Stimulated activated CD4-positive, alpha-beta T cell treated with anti-CD3 and anti-CD28 coated beads, Interleukin-4, amount 100 ng/mL, for 4 hours (primary cell): ENCODE data around the gene TFCP2L1.
A peak's percentile ranks its signal among the peaks of the same experiment; 100 is the strongest.
"Not testable (repeated sequence)": the region's sequence is repeated elsewhere in the genome, so short reads cannot be mapped to it uniquely, and the experiment has no call there.

Source experiments
- DNase-seq, 2 experiments: peaks; one replicate each; pipeline ENCODE4 v3.0.0-alpha.2; 2020

The TFCP2L1 gene, protein sequence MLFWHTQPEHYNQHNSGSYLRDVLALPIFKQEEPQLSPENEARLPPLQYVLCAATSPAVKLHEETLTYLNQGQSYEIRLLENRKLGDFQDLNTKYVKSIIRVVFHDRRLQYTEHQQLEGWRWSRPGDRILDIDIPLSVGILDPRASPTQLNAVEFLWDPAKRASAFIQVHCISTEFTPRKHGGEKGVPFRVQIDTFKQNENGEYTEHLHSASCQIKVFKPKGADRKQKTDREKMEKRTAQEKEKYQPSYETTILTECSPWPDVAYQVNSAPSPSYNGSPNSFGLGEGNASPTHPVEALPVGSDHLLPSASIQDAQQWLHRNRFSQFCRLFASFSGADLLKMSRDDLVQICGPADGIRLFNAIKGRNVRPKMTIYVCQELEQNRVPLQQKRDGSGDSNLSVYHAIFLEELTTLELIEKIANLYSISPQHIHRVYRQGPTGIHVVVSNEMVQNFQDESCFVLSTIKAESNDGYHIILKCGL

DNA sequence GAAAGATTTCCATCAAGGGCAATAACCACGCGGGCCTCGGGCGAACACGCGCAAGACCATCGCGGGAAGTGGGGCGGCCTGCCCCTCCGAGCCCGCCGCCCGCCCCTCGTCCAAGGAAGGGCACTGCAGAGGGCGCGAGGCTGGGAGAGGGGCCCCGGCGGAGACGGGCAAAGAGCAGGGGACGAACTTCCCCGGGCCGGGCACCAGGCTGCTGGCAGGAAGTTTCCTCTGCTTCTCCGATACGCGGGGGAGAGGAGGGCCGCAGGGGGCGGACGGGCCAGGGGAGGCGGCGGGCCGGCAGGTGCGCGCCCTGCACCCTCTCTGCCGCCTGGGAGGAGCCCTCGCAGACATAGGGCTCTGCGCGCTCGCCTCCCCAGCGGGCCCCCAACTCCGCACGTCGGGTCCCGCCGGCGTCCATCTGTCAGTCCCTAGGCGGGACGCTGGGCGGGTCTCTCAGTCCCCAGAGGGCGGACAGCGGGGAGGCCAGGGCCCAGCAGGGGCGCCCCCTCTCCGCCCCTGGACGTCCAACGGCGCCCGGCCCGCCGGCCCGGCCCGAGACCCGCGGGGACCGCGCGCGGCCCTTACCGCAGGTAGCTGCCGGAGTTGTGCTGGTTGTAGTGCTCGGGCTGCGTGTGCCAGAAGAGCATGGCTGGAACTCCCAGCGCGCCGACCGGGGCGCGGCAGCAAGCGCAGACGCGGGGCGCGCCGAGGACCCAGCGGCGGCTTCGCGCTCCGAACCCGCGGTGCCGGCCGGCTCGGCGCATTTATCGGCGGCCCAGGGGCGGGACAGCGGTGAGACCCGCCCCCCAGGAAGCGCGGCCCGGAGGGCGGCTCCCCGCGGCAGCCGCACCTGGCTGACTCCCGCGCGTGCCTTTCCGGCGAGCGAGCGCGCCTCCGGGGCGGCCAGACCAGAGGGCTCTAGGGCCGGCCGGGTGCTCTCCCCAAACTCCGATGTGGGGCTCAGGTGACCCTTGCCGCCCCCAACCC, at the start of gene TFCP2L1:
Gene TFCP2L1, minus strand, starts transcription at position 740 of the 987 bp plus-strand sequence. Its CDS starts 93 bp downstream, at position 647.
- DNase-seq, result peak in 1 of 2 experiments; percentile 6

DNA sequence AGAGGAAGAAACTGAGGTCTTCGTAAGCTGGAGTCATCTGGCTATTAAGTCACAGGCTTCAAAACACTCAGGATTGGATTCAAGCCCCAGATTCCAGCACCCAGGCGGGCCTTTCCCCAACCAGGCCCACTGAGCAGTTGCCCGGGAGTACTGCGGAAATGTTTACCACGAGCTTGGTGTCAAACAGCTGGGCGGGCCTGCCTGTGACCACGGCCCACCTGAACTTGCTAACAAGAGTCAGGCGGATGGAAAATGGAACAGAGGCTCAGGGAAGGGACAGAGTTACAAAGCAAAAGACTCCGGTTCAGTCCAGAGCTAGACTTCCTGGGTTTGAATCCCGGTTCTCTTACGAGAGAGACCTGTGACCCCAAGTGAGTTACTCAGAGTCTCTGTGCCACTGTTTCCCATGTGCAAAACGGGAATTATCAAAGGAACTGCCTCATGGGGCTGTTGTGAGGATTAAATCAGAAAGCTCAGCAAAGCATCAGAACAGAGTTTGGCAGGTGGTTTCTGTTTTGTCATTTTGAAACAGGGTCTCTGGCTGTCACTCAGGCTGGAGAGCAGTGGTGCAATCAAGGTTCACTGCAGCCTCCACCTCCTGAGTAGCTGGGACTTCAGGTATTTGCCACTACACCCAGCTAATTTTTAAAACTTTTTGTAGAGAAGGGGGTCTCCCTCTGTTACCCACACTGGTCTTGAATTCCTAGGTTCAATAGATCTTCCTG, 49.0 kb upstream of the TFCP2L1 start:
- DNase-seq, result no peak

DNA sequence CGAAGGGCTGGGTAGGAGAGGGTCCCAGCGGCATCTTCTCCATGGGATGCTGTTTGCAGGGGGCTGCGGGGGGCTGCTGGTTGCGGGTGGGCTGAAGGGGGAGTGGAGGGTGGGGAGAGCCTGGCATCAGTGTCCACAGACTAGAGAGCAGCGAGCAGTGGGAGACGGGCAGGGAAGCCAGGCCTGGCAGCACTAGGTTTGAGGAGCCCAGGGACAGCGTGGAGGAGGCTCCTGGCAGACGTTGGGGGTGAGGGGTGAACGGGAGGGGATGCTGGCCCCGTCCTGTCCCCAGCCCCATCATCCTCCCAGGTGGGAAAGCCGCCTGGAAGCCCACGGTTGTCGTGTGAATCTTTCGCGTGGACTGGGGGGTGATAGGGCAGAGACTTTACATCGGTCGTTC, 48.2 kb upstream of the TFCP2L1 start:
- no peak for DNase-seq

DNA sequence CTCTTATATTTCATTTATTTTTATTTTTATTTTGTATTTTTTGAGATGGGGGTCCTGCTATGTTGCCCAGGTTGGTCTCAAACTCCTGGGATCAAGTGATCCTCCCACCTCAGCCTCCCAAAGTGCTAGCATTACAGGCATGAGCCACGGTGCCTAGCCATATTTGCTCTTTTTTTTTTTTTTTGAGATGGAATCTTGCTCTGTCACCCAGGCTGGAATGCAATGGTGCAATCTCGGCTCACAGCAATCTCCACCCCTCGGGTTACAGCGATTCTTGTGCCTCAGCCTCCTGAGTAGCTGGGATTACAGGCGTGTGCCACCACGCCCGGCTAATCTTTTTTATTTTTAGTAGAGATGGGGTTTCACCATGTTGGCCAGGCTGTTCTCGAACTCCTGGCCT, 46.3 kb upstream of the TFCP2L1 start:
- not testable (repeated sequence) for DNase-seq

DNA sequence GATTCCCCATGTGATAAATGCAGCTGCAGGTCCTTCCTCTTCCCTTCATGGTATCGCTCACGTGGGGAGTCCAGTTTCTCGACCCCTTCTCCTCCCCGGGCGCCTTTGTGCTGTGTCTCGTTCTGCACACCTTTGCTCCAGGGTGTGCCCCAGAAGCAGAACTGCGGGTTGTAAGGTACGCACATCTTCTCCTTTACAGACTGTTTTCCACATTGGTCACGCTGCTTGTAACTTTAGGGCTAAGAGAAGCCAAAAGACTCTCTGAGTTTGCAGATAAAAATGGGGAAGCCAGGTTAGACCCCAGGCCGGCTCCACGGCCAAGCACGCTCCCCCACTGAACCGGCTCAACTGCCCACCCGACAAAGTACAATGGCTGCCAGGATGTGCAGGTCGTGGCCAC, 45.9 kb upstream of the TFCP2L1 start:
- DNase-seq, result no peak

DNA sequence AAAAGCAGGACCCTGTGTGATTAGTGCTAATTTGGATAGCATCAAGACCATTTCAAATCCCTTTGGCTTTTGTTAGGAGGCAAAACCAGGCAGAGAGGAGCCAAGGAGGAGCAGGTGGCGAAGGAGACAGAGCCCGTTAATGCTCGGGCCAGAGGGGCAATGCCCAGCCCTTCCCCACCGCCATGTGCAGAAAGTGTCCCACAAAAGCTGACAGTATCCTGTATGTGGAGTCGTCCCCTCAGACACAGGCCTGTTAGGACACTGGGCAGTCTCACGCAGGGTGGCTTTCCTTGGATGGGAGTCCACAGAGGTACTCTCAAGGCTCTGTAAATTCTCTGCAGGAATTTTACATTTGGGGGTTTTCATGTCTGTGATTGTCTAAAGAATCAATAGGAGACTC, 44.8 kb upstream of the TFCP2L1 start:
- DNase-seq, result no peak

DNA sequence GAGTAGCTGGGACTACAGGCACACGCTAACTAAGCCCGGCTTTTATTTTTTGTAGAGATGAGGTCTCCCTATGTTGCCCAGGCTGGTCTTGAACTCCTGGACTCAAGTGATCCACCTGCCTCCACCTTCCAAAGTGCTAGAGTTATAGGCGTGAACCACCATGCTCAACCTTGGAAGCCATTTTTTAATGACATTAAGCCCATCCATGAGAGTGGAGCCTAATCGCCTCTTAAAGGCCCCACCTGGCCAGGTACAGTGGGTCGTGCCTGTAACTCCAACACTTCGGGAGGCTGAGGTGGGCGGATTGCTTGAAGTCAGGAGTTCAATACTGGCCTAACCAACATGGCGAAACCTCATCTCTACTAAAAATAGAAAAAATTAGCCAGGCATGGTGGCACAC, 41.6 kb upstream of the TFCP2L1 start:
- DNase-seq, result no peak

DNA sequence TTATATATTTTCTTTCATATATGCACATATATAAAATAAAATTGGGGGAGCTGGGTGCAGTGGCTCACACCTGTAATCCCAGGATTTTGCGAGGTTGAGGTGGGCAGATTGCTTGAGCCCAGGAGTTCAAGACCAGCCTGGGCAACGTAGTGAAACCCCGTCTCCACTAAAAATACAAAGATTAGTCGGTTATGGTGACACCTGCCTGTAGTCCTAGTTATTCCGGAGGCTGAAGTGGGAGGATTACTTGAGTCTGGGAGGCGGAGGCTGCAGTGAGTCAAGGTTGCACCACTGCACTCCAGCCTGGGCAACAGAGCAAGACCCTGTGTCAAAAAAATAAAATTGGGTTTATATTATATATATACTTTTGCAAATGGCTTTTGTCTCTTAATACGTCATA, 39.6 kb upstream of the TFCP2L1 start:
- DNase-seq, result no peak

DNA sequence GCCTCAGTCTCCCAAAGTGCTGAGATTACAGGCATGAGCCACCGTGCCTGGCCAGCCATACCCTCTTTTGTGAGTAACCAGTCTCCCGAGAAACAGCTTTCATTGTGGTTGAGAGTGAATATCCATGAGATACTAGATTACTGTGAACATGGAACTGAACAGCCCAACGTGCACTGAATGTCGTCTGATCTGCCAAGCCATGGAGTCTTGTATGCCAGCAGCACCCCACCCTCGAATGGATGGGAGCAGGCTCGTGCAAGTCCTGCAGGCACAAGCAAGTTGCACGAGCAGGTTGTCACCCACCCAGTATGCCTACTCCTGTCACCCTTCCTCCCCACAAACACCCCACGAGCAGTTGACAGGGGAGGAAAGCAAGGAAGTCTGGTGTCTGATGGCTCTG, 36.5 kb upstream of the TFCP2L1 start:
- DNase-seq, result no peak

DNA sequence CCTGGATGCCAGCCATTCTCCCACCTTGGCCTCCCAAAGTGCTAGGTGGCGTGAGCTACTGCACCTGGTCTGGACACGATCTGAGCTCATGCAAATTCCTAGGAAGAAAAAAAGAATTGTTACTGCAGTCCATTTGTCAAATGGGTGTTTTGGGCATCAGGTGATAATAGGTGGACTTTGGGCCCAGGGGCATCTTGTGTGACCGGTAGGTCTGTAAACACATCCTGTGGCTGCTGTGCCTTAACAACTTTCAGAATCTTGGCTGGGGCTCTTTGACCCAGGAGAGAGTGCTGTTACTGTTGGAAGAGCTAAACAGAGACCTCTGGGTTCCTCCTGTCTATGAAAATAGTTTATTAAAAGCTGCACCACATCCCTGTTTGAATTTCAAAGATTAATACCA, 34.9 kb upstream of the TFCP2L1 start:
- DNase-seq, result no peak

DNA sequence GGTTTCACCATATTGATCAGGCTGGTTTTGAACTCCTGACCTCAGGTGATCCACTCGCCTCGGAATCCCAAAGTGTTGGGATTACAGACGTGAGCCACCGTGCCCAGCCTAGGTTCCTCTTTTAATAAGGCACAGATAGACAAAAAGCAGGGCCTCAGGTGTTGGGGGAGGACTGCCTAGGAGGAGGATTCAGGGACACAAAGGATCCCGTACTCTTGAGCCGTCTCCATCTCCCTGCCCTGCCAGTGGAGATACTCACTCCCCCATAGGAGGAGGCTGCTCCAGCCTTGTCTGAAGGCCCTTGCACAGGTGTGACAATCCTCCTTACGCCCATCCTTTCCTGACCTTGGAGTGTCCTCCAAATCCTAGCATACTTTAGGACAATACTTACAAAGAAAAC, 32.0 kb upstream of the TFCP2L1 start:
- DNase-seq, result no peak

DNA sequence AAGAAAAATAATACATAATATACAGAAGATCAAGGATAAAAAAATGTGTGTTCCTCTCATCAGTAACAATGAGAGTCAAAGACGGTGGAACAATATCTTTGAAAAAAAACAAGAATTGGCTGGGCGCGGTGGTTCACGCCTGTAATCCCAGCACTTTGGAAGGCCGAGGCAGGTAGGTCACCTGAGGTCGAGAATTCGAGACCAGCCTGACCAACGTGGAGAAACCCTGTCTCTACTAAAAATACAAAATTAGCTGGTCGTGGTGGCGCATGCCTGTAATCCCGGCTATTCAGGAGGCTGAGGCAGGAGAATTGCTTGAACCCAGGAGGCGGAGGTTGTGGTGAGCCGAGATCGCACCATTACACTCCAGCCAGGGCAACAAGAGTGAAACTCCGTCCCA, 28.7 kb upstream of the TFCP2L1 start:
- not testable (repeated sequence) for DNase-seq

DNA sequence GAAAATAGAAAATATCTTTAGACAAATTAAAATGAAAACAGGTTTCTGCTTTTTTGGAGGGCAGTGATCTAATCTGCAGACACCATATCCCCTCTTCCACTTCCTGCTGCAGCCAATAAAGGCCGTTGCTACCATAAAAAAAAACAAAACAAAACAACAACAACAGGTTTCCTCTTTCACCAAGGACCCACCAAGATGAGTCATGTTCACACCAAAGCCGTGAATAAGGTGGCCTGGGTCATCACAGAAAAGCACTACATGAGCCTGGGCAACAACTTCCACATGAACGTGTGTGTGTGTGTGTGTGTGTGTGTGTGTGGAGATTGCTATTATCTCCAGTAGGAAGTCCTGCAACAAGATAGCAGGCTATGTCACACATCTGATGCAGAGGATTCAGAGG, 24.8 kb upstream of the TFCP2L1 start:
- DNase-seq, result no peak

DNA sequence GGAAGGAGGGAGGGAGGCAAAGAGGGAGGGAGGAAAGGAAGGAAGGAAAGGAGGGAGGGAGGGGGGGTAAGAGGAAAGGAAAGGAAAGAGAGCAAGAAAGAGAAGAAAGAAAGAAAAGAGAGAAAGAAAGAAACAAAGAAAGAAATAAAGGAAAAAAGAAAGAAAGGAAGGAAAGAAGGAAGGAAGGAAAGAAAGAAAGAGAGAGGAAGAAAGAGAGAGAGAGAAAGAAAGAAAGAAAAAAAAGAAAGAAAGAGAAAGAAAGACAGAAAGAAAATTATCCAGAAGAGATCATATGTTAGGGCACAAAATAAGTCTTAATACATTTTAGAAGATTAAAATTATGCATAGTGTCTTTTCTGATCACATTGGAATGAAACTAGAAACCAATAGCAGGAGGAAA, 24.3 kb upstream of the TFCP2L1 start:
- no peak for DNase-seq

DNA sequence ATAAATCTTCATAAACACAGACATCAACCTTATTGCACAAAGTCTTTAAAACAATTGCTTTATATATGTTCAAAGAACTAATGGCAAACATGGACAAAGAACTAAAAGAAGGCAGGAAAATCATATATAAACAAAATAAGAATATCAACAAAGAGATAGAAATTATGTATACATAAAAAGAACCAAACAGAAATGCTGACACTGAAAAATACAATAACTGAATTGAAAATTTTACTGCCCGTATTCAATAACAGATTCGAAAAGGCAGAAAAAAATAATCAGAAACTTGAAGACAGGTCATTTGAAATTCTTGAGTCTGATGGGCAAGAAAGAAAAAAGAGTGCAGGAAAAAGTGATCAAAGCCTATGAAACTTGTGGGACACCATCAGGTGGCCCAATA, 22.0 kb upstream of the TFCP2L1 start:
- no peak for DNase-seq

DNA sequence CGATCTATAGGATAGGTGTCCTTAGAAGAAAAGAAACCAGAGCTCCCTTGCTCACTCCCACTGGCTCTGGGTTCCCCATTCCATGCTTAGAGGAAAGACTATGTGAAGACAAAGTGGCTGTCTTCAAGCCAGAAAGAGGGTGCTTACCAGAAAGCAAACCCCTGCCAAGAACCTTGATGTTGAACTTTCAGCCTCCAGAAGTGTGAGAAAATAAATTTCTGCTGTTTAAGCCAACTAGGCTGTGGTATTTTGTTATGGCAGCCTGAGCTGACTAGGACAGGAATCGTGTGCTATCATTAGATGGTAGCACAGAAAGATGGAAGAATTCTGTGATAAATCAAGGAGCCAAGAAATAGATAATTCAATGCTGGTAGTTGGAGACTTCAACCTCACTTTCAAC, 19.9 kb upstream of the TFCP2L1 start:
- DNase-seq, result no peak

DNA sequence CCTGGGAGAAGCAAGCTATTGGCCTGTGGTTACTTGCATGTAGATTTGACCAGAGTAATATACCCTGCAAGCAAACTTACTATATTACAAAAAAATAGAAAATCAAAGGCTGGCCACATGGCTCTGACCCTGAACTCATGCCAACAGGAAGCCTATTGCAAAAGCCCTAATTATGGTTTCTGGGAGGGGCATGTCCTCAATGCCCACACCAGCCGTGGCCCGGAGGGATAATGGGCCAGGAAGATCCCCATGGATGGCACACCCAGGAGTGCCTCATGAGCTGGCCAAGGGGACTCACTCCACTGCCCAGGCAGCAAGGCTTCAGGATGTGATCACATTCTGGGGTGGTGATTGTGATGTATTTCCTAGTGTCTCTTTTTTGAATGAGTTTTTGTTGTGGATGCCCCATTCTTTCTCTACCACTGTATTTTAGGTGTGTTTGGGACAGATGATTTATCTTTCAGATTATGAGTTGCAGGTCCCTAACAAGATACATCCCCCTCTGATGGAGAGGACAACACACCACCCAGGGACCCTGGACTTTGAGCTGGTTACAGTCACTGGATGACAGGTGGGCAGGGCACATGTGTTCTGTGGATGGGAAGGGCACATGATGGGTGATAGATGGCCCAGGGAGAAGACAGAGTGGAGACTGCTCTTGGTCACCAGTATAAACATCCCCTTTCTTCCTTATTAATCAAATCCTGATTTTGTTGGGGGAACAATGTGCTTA, 18.7 kb upstream of the TFCP2L1 start:
- no peak for DNase-seq

DNA sequence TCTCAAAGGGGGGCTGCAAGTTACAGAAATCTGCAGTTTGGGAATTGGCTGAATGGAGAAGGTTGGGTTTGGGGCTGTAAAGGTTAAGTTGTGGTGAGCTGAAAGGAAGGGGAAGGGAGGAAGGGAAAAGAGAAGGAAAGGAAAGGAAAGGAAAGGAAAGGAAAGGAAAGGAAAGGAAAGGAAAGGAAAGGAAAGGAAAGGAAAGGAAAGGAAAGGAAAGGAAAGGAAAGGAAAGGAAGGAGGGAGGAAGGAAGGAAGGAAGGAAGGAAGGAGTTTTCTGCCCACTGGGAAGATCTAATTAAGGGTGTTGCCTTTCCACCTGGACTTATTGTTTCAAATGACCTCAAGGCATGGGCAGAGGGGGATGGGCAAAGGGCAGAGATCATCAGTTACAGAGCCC, 16.2 kb upstream of the TFCP2L1 start:
- not testable (repeated sequence) for DNase-seq

DNA sequence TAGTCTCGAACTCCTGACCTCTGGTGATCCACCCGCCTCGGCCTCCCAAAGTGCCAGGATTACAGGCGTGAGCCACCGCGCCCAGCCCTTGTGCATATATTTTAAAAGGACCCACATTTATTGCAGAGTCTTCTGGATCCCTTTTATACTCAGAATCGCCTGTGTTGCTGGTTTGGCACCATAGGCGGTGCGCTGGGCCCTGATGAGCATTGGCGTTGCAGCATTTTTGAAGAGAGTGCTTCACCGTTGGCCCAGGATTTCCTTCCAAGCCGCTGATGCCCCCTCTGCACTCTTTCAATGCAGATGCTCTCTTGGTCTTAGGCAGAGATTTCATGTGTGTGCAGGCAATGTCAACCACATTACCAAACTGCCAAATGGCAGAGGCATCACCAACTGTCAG, 13.5 kb upstream of the TFCP2L1 start:
- no peak for DNase-seq

DNA sequence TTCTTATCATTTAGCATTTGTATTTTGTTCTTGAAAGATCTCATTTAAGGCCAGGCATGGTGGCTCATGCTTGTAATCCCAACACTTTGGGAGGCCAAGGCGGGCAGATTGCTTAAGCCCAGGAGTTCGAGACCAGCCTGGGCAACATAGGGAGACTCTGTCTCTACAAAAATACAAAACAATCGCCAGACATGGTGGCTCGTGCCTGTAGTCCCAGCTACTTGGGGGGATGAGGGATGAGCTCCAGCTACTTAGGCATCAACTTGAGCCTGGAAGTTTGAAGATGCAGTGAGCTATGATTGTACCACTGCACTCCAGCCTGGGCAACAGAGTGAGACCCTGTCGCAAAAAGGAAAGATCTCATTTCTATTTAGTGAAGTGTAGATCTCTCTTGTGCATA, 12.9 kb upstream of the TFCP2L1 start:
- not testable (repeated sequence) for DNase-seq

DNA sequence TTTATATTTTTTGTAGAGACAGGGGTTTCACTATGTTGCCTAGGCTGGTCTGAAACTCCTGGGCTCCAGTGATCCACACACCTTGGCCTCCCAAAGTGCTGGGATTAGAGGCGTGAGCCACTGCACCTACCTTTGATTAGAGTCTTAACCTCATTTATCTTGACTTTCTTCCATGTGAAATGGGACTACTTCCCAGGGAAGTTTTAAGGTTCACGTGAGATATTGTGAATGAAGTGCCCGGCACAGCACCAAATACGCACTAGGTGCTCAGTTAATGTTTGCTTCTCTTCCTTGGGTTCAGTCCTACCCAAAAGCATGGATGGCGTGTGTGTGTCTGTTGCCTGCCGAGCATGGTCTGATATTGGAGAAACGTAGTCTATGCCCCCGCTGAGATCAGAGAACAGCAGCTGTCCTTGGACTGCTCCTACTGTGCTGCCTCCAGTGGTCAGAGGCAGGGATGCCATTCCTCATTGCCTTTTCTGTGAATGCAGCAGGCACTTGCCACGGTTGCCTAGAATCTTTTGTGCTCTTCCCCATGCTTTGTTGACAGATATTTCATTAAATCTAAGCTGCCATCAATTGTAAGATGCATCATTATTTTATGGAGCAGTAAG, 12.3 kb upstream of the TFCP2L1 start:
- no peak for DNase-seq
